Panc1 (cell line): ENCODE results near the gene FGGY. TPM values are rescaled to one million over a fixed set of nuclear protein-coding genes. Genes with fewer than 3 reads are reported as not detected.

Experiments
- ATAC-seq: fragments of 200-7000 bp; cut with Tn5 transposase; 2 replicates; pipeline ENCODE4 v1.9.1; 2020; ENCODE audit warnings: mild to moderate bottlenecking, moderate library complexity
- BruUV-seq: library from RNA; stranded (reverse); fragments of 400-500 nt; replicated peaks from 2 replicates; lab custom pipeline; 2021; lab: Mats Ljungman, UMichigan
- CTCF ChIA-PET: fragments of 300-600 bp; sonication (Branson Sonifier 250); formaldehyde crosslinking; loops from one replicate; lab custom pipeline; 2022; ENCODE audit warnings: antibody characterized with exemption; lab: Charles Lee
- POLR2A ChIA-PET: fragments of 300-600 bp; sonication (Branson Sonifier 250); formaldehyde crosslinking; loops from one replicate; lab custom pipeline; 2022; ENCODE audit warnings: antibody characterized with exemption; lab: Charles Lee
- DNase-seq: peaks from one replicate; pipeline ENCODE4 v3.0.0-alpha.2; 2010; ENCODE audit warnings: low read depth, low spot score
- H3K27ac ChIP-seq: 2 replicates; pipeline ENCODE4 v1.5.1; 2011; ENCODE audit warnings: mild to moderate bottlenecking, low read length, inconsistent platforms
- H3K27me3 ChIP-seq: fragments of 200-500 bp; sonication (Bioruptor generic); 2 replicates; pipeline ENCODE4 v1.6.0; 2014; ENCODE audit warnings: low read length, inconsistent platforms; ENCODE audit not compliant: control insufficient read depth, insufficient read depth
- H3K36me3 ChIP-seq: fragments of 200-500 bp; sonication (Bioruptor generic); 2 replicates; pipeline ENCODE4 v1.5.1; 2014; ENCODE audit warnings: inconsistent platforms, mild to moderate bottlenecking, low read length, moderate library complexity; ENCODE audit not compliant: control insufficient read depth, insufficient read depth
- H3K4me1 ChIP-seq: 2 replicates; pipeline ENCODE4 v1.5.1; 2011; ENCODE audit warnings: inconsistent platforms, mild to moderate bottlenecking, low read length, moderate library complexity; ENCODE audit not compliant: control insufficient read depth, insufficient read depth
- H3K4me3 ChIP-seq, 2 experiments: 2 replicates each; pipeline ENCODE4 v1.5.1; 2011 to 2012; ENCODE audit warnings: low read depth in 2 of 2, low read length in 2 of 2, mild to moderate bottlenecking in 2 of 2, inconsistent platforms in 1 of 2, moderate library complexity in 1 of 2
- H3K9me3 ChIP-seq: fragments of 200-500 bp; sonication (Bioruptor generic); 2 replicates; pipeline ENCODE4 v1.5.1; 2014; ENCODE audit warnings: low read depth, mild to moderate bottlenecking, inconsistent platforms, low read length, moderate library complexity; ENCODE audit not compliant: control insufficient read depth, insufficient read depth
- POLR2AphosphoS5 ChIP-seq: IDR thresholded peaks from 2 replicates; pipeline ENCODE4 v1.6.1; 2012; ENCODE audit warnings: mild to moderate bottlenecking, low read depth, low read length, moderate library complexity
- SIN3A ChIP-seq: IDR thresholded peaks from 2 replicates; pipeline ENCODE4 v1.6.1; 2012; ENCODE audit warnings: low read depth, mild to moderate bottlenecking, low read length, moderate library complexity, borderline replicate concordance; ENCODE audit not compliant: insufficient read depth
- TCF7L2 ChIP-seq: IDR thresholded peaks from 2 replicates; pipeline ENCODE4 v1.6.1; 2011; ENCODE audit warnings: mild to moderate bottlenecking, low read depth, low read length, inconsistent platforms
- in situ Hi-C: cut with HindIII; loops from 2 replicates; pipeline ENCODE4 v1.10.0; 2016; ENCODE audit warnings: low sequenced_read_pairs, low pct_unique_long_range_greater_than_20kb
- intact Hi-C: fragments of 100-400 bp; cut with micrococcal nuclease; formaldehyde crosslinking; loops from one replicate; pipeline ENCODE4 v1.10.0; 2022; ENCODE audit not compliant: unreplicated experiment
- total RNA-seq: library from RNA; stranded (reverse); gene quantifications from one replicate; pipeline ENCODE4 v1.2.1, GENCODE V29; 2021; ENCODE audit not compliant: unreplicated experiment
- TF ChIP-seq, protein P1 (sequence below): fragments of 450-650 bp; IDR thresholded peaks from 2 replicates; pipeline ENCODE4 v1.5.1; 2017; ENCODE audit warnings: mild to moderate bottlenecking
- TF ChIP-seq, protein P2 (sequence below), 2 experiments: IDR thresholded peaks; 2 replicates each; pipeline ENCODE4 v1.6.1; 2011 to 2012; ENCODE audit warnings: low read depth in 2 of 2, control low read depth in 1 of 2, low read length in 1 of 2, mild to moderate bottlenecking in 1 of 2, moderate library complexity in 1 of 2; ENCODE audit not compliant: insufficient read depth in 1 of 2

The FGGY gene
- total RNA-seq, 1 experiment from 2014 or later, result 15.5 TPM

DNA sequence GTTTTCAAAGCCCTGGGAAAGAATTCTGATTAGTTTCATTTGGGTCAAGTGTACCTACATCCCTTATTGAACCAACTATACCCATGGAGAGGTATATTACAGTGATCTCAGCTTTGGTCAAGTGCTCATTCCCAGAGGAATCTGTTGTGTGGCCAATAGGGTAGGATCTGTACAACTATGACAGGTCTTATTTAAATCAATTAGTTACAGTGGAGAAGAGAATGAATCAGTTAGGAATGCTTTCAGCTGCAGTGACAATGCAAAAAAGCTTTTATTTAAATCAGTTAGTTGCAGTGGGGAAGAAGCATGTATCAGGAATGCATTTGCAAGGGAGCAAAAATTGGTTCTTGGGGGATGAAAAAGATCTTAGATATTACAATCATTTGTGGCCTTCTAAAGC is 119.0 kb downstream of the FGGY start:
- Histone ChIP-seq H3K4me3 (no peak overlapping the region), H3K9me3 (no peaks in the 10 kb centered on the region), H3K36me3 (no peaks in the 10 kb centered on the region), H3K27ac (no peak overlapping the region), H3K4me1 (no peaks in the 10 kb centered on the region), H3K27me3 (no peaks in the 10 kb centered on the region)
- in situ Hi-C loops, result no loop called here
- BruUV-seq, result no TSS peak
- intact Hi-C loops, result no loop called here
- ATAC-seq (no peak), DNase-seq (no peak)
- POLR2A ChIA-PET, result no interaction called here
- no peak for TF ChIP-seq POLR2AphosphoS5
- TF ChIP-seq TCF7L2, result no peak
- no peak for TF ChIP-seq SIN3A
- TF ChIP-seq, protein P1, sequence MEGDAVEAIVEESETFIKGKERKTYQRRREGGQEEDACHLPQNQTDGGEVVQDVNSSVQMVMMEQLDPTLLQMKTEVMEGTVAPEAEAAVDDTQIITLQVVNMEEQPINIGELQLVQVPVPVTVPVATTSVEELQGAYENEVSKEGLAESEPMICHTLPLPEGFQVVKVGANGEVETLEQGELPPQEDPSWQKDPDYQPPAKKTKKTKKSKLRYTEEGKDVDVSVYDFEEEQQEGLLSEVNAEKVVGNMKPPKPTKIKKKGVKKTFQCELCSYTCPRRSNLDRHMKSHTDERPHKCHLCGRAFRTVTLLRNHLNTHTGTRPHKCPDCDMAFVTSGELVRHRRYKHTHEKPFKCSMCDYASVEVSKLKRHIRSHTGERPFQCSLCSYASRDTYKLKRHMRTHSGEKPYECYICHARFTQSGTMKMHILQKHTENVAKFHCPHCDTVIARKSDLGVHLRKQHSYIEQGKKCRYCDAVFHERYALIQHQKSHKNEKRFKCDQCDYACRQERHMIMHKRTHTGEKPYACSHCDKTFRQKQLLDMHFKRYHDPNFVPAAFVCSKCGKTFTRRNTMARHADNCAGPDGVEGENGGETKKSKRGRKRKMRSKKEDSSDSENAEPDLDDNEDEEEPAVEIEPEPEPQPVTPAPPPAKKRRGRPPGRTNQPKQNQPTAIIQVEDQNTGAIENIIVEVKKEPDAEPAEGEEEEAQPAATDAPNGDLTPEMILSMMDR, result no peak
- TF ChIP-seq, protein P2, sequence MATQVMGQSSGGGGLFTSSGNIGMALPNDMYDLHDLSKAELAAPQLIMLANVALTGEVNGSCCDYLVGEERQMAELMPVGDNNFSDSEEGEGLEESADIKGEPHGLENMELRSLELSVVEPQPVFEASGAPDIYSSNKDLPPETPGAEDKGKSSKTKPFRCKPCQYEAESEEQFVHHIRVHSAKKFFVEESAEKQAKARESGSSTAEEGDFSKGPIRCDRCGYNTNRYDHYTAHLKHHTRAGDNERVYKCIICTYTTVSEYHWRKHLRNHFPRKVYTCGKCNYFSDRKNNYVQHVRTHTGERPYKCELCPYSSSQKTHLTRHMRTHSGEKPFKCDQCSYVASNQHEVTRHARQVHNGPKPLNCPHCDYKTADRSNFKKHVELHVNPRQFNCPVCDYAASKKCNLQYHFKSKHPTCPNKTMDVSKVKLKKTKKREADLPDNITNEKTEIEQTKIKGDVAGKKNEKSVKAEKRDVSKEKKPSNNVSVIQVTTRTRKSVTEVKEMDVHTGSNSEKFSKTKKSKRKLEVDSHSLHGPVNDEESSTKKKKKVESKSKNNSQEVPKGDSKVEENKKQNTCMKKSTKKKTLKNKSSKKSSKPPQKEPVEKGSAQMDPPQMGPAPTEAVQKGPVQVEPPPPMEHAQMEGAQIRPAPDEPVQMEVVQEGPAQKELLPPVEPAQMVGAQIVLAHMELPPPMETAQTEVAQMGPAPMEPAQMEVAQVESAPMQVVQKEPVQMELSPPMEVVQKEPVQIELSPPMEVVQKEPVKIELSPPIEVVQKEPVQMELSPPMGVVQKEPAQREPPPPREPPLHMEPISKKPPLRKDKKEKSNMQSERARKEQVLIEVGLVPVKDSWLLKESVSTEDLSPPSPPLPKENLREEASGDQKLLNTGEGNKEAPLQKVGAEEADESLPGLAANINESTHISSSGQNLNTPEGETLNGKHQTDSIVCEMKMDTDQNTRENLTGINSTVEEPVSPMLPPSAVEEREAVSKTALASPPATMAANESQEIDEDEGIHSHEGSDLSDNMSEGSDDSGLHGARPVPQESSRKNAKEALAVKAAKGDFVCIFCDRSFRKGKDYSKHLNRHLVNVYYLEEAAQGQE (IDR thresholded peaks at IDR 0.05; ENCODE audit: insufficient read depth in 1 of 2, low read depth in 2 of 2, low read length in 1 of 2), result no peak
- CTCF ChIA-PET, result no interaction called here

DNA sequence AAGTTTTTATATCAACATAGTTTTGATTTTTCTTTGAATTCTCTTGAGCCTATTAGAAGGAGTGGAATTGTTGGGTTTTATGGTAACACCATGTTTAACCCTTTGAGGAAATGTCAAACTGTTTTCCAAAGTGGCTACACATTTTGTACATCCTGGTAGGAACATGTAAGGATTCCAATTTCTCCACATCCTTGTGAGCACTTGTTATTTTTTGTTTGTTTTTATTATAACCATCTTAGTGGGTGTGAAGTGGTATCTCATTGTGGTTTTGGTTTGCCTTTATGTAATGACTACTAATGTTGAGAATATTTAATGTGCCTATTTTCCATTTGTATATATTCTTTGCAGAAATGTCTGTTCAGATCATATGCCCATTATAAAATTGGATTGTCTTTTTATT is 120.5 kb downstream of the FGGY start:
- DNase-seq, result no peak
- no peaks in the 10 kb centered on the region for H3K9me3 ChIP-seq
- H3K4me1 ChIP-seq, result no peaks in the 10 kb centered on the region
- intact Hi-C loops, result no loop called here
- H3K27ac ChIP-seq, result no peak overlapping the region
- no peak for ATAC-seq
- no peaks in the 10 kb centered on the region for H3K27me3 ChIP-seq
- ChIA-PET POLR2A (no interaction called here), CTCF (no interaction called here)
- no peak overlapping the region for H3K4me3 ChIP-seq
- H3K36me3 ChIP-seq, result no peaks in the 10 kb centered on the region
- no TSS peak for BruUV-seq
- in situ Hi-C loops, result no loop called here
- TF ChIP-seq TCF7L2 (no peak), SIN3A (no peak), POLR2AphosphoS5 (no peak)
- TF ChIP-seq, protein P1, result no peak
- TF ChIP-seq, protein P2 (IDR thresholded peaks at IDR 0.05; ENCODE audit: insufficient read depth in 1 of 2, low read depth in 2 of 2, low read length in 1 of 2), result no peak
